H1 (cell line): ENCODE data around the gene RELL1.

Experiments used
- CEBPB ChIP-seq: IDR thresholded peaks from 2 replicates; pipeline ENCODE4 v1.6.1; 2012; ENCODE audit warnings: low read depth, low read length
- EP300 ChIP-seq, 2 experiments: IDR thresholded peaks; 1 replicate in 1 of 2; 2 replicates in 1 of 2; pipeline ENCODE4 v1.6.1; 2011 to 2012; ENCODE audit warnings: low read depth in 2 of 2, low read length in 2 of 2, mild to moderate bottlenecking in 2 of 2, borderline replicate concordance in 1 of 2, inconsistent platforms in 1 of 2, moderate library complexity in 1 of 2
- GABPA ChIP-seq: IDR thresholded peaks from 2 replicates; pipeline ENCODE4 v1.6.1; 2011; ENCODE audit warnings: mild to moderate bottlenecking, low read length, moderate library complexity, borderline replicate concordance; ENCODE audit not compliant: insufficient read depth
- POLR2A ChIP-seq, 2 experiments: IDR thresholded peaks; 1 replicate in 1 of 2; 2 replicates in 1 of 2; pipeline ENCODE4 v1.6.1; 2011; ENCODE audit warnings: low read depth in 2 of 2, low read length in 2 of 2, mild to moderate bottlenecking in 2 of 2; ENCODE audit errors: control extremely low read depth in 1 of 2
- POLR2AphosphoS5 ChIP-seq: IDR thresholded peaks from 2 replicates; pipeline ENCODE4 v1.6.1; 2011; ENCODE audit warnings: low read depth, low read length
- RAD21 ChIP-seq, 2 experiments: IDR thresholded peaks in 1 of 2; conservative IDR thresholded peaks in 1 of 2; 2 replicates each; pipeline ENCODE4 v1.6.1; 2011; ENCODE audit warnings: low read depth in 2 of 2, low read length in 2 of 2, improper control_type of control experiment in 1 of 2, inconsistent platforms in 1 of 2, mild to moderate bottlenecking in 1 of 2, moderate library complexity in 1 of 2
- RFX5 ChIP-seq: IDR thresholded peaks from 2 replicates; pipeline ENCODE4 v1.6.1; 2011; ENCODE audit warnings: low read depth, low read length, improper control_type of control experiment, borderline replicate concordance
- RXRA ChIP-seq: IDR thresholded peaks from 2 replicates; pipeline ENCODE4 v1.6.1; 2011; ENCODE audit warnings: low read depth, mild to moderate bottlenecking, low read length, moderate library complexity; ENCODE audit not compliant: insufficient read depth
- TAF1 ChIP-seq: IDR thresholded peaks from 2 replicates; pipeline ENCODE4 v1.6.1; 2011; ENCODE audit warnings: mild to moderate bottlenecking, low read depth, low read length
- TAF7 ChIP-seq: optimal IDR thresholded peaks from 2 replicates; pipeline ENCODE3; 2011; ENCODE audit warnings: low read depth, mild to moderate bottlenecking, inconsistent platforms, low read length, moderate library complexity, borderline replicate concordance
- YY1 ChIP-seq: IDR thresholded peaks from 2 replicates; pipeline ENCODE4 v1.6.1; 2011; ENCODE audit warnings: low read depth, mild to moderate bottlenecking, low read length
- TF ChIP-seq, protein P1 (sequence below), 3 experiments: IDR thresholded peaks; 1 replicate in 2 of 3; 2 replicates in 1 of 3; pipeline versions ENCODE4 v1.5.1 to v1.6.1; 2011; ENCODE audit warnings: low read length in 3 of 3, mild to moderate bottlenecking in 3 of 3, inconsistent platforms in 2 of 3, low read depth in 1 of 3, moderate library complexity in 1 of 3; ENCODE audit not compliant: insufficient read depth in 1 of 3; ENCODE audit errors: control extremely low read depth in 1 of 3
- TF ChIP-seq, protein P2 (sequence below): IDR thresholded peaks from 2 replicates; pipeline ENCODE4 v1.6.1; 2011; ENCODE audit warnings: low read length, improper control_type of control experiment

DNA sequence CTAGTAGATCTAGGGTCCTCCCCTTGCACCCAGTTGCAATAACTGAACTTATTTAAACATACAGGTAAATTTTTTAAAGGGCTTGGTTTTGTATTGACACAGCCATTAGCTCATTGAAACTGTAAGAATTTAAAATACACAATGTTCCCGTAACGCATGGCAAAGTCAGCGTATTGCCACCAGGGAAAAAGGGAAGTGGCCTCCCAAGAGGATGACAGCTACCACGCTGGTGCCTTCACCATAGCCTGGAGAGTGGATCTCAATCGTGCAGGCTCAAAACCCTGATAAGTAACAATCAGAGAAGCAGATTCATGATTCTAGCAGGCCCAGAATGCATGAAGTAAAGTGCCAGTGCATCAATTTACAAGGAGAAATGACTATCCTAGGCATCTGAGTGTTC is 49.4 kb upstream of the RELL1 start:
- TF ChIP-seq, protein P1, sequence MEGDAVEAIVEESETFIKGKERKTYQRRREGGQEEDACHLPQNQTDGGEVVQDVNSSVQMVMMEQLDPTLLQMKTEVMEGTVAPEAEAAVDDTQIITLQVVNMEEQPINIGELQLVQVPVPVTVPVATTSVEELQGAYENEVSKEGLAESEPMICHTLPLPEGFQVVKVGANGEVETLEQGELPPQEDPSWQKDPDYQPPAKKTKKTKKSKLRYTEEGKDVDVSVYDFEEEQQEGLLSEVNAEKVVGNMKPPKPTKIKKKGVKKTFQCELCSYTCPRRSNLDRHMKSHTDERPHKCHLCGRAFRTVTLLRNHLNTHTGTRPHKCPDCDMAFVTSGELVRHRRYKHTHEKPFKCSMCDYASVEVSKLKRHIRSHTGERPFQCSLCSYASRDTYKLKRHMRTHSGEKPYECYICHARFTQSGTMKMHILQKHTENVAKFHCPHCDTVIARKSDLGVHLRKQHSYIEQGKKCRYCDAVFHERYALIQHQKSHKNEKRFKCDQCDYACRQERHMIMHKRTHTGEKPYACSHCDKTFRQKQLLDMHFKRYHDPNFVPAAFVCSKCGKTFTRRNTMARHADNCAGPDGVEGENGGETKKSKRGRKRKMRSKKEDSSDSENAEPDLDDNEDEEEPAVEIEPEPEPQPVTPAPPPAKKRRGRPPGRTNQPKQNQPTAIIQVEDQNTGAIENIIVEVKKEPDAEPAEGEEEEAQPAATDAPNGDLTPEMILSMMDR (IDR thresholded peaks at IDR 0.05; ENCODE audit: control extremely low read depth in 1 of 3, insufficient read depth in 1 of 3, low read depth in 1 of 3, low read length in 3 of 3) = no peak
- TF ChIP-seq YY1 (no peak), POLR2AphosphoS5 (no peak), RFX5 (no peak), GABPA (no peak), POLR2A (IDR thresholded peaks at IDR 0.05; ENCODE audit: control extremely low read depth in 1 of 2, low read depth in 2 of 2, low read length in 2 of 2) (no peak), CEBPB (no peak), RXRA (no peak), TAF1 (no peak), RAD21 (IDR thresholded peaks at IDR 0.05 in 1 of 2, conservative IDR thresholded peaks at IDR 0.05 in 1 of 2; ENCODE audit: low read depth in 2 of 2, low read length in 2 of 2) (no peak), EP300 (IDR thresholded peaks at IDR 0.05; ENCODE audit: borderline replicate concordance in 1 of 2, low read depth in 2 of 2, low read length in 2 of 2) (no peak), TAF7 (no peak)
- TF ChIP-seq, protein P2, sequence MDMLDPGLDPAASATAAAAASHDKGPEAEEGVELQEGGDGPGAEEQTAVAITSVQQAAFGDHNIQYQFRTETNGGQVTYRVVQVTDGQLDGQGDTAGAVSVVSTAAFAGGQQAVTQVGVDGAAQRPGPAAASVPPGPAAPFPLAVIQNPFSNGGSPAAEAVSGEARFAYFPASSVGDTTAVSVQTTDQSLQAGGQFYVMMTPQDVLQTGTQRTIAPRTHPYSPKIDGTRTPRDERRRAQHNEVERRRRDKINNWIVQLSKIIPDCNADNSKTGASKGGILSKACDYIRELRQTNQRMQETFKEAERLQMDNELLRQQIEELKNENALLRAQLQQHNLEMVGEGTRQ = no peak
